Activated B cell treated with CpG ODN at 0.5 μM for 24 hours (primary cell): ENCODE results near the gene KLF11. TPM values are rescaled to one million over a fixed set of nuclear protein-coding genes. Genes with fewer than 3 reads are reported as not detected.

Source experiments
- ATAC-seq: fragments of 200-7000 bp; cut with Tn5 transposase; one replicate; pipeline ENCODE4 v1.10.0; 2021; ENCODE audit warnings: low read depth, mild to moderate bottlenecking, moderate library complexity
- CTCF ChIA-PET: fragments of 350-600 bp; sonication (Branson Sonifier 250); formaldehyde crosslinking; loops from one replicate; lab custom pipeline; 2021; ENCODE audit warnings: antibody characterized with exemption; lab: Charles Lee
- POLR2A ChIA-PET: fragments of 350-600 bp; sonication (Branson Sonifier 250); formaldehyde crosslinking; loops from one replicate; lab custom pipeline; 2021; ENCODE audit warnings: antibody characterized with exemption; lab: Charles Lee
- DNase-seq: peaks from one replicate; pipeline ENCODE4 v3.0.0; 2022
- H3K27ac Mint-ChIP-seq: one replicate; pipeline ENCODE4 v1.8.0; 2020; ENCODE audit warnings: mixed read lengths
- H3K27me3 Mint-ChIP-seq: one replicate; pipeline ENCODE4 v1.8.0; 2021; ENCODE audit warnings: mixed read lengths
- H3K36me3 Mint-ChIP-seq: one replicate; pipeline ENCODE4 v1.8.0; 2021; ENCODE audit warnings: low read depth, mixed read lengths
- H3K4me1 Mint-ChIP-seq: one replicate; pipeline ENCODE4 v1.8.0; 2021; ENCODE audit warnings: mixed read lengths
- H3K4me3 Mint-ChIP-seq: one replicate; pipeline ENCODE4 v1.8.0; 2020; ENCODE audit warnings: mild to moderate bottlenecking, mixed read lengths
- H3K9me3 Mint-ChIP-seq: one replicate; pipeline ENCODE4 v1.8.0; 2020; ENCODE audit warnings: mixed read lengths
- CTCF ChIP-seq: fragments of 200-600 bp; IDR thresholded peaks from one replicate; pipeline ENCODE4 v1.8.0; 2022; ENCODE audit warnings: antibody characterized with exemption, mild to moderate bottlenecking
- intact Hi-C: fragments of 100-400 bp; cut with micrococcal nuclease; formaldehyde crosslinking; loops from one replicate; pipeline ENCODE4 v1.15.1; 2024
- total RNA-seq: library from RNA; stranded (reverse); gene quantifications from 2 replicates; pipeline ENCODE4 v1.2.3, GENCODE V29; 2022

KLF11 gene
- total RNA-seq, 1 donor from 2014 or later, result 10.2 TPM

- intact Hi-C loops, result no loop called here
- H3K9me3 Mint-ChIP-seq, result peaks cover 4% of the 10 kb centered on the region
- no peak for TF ChIP-seq CTCF
- POLR2A ChIA-PET, result no interaction called here
- H3K36me3 Mint-ChIP-seq, result no peaks in the 10 kb centered on the region
- ATAC-seq (no peak), DNase-seq (no peak)
- H3K4me3 Mint-ChIP-seq, result no peak overlapping the region
- CTCF ChIA-PET, result interaction anchor here (1.0 kb wide), 1 partner anchor 9 kb away, joined by 4 read pairs; no protein-coding TSS in a partner anchor
- H3K4me1 Mint-ChIP-seq, result no peaks in the 10 kb centered on the region
- H3K27me3 Mint-ChIP-seq, result peaks cover 8% of the 10 kb centered on the region
- H3K27ac Mint-ChIP-seq, result no peak overlapping the region
These were observed 20.2 kb downstream of the KLF11 start for GRCh38 chr2:10063566-10063965.

GRCh38 chr2:10064932-10065772, 21.8 kb downstream of the KLF11 start:
- ChIA-PET POLR2A (no interaction called here), CTCF (no interaction called here)
- ATAC-seq, result no peak
- Mint-ChIP-seq H3K9me3 (peaks cover 4% of the 10 kb centered on the region), H3K4me3 (no peak overlapping the region), H3K27ac (no peak overlapping the region), H3K27me3 (peaks cover 8% of the 10 kb centered on the region), H3K4me1 (no peaks in the 10 kb centered on the region), H3K36me3 (no peaks in the 10 kb centered on the region)
- TF ChIP-seq CTCF, result no peak
- intact Hi-C loops, result no loop called here
- DNase-seq, result no peak

DNA sequence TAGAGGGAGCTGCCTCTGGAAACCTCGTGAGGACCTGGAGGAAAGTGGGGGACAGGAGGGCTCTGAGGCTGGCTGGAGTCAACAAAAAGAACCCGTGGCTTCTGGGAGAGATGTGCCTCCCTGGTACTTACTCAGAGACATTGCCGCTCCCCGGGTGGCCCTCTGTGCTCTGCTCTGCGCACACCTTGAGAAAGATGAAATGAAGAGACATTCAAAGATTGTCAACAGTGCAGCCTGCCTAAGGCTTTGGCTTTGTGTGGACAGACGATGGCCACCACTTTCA, 22.4 kb downstream of the KLF11 start:
- POLR2A ChIA-PET, result no interaction called here
- H3K27me3 Mint-ChIP-seq, result peaks cover 8% of the 10 kb centered on the region
- DNase-seq, result no peak
- no peak for ATAC-seq
- H3K4me3 Mint-ChIP-seq, result no peak overlapping the region
- intact Hi-C loops, result no loop called here
- no peak overlapping the region for H3K27ac Mint-ChIP-seq
- no peaks in the 10 kb centered on the region for H3K36me3 Mint-ChIP-seq
- CTCF ChIA-PET, result no interaction called here
- no peak for TF ChIP-seq CTCF
- peaks cover 4% of the 10 kb centered on the region for H3K9me3 Mint-ChIP-seq
- no peaks in the 10 kb centered on the region for H3K4me1 Mint-ChIP-seq

DNA sequence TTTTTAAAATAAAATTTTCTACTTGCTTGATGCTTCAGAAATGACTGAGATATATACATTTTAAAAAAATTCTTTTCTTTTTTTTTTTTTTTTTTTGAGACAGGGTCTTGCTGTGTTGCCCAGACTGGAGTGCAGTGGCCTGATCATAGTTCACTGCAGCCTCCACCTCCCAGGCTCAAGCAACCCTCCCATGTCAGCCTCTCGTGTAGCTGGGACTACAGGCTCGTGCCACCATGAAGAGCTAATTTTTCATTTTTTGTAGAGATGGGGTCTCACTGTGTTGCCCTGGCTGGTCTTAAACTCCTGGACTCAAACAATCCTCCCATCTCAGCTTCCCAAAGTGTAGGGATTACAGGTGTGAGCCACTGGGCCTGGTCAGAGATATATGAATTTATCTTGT, 24.0 kb downstream of the KLF11 start:
- Mint-ChIP-seq H3K27ac (no peak overlapping the region), H3K9me3 (peaks cover 4% of the 10 kb centered on the region), H3K36me3 (no peaks in the 10 kb centered on the region), H3K27me3 (peaks cover 10% of the 10 kb centered on the region), H3K4me3 (no peak overlapping the region), H3K4me1 (no peaks in the 10 kb centered on the region)
- POLR2A ChIA-PET, result interaction anchor here (0.6 kb wide), 1 partner anchor 15 kb away, joined by 5 read pairs; no protein-coding TSS in a partner anchor
- DNase-seq (no peak), ATAC-seq (no peak)
- TF ChIP-seq CTCF, result no peak
- CTCF ChIA-PET, result interaction anchor here (2.6 kb wide), 1 partner anchor 368 kb away, joined by 8 read pairs; no protein-coding TSS in a partner anchor
- intact Hi-C loops, result no loop called here

DNA sequence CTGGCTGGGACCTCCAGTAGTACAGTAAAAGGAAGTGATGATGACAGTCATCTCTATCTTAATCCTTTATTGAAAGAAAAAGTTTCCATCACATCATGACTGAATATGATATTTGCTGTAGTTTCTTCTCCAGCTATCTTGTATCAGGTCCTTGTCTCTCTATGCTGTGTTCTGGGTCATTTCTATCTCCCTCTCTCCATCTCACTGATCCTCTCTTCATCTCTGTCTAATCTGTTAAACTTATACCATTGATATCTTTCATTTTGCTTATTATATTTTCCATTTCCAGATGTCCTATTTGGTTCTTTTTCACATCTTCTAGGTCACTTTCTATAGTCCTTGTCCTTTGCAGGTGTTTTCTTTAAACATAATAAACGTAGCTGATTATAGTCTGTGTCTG, 24.5 kb downstream of the KLF11 start:
- Mint-ChIP-seq H3K27me3 (peaks cover 13% of the 10 kb centered on the region), H3K9me3 (peaks cover 4% of the 10 kb centered on the region), H3K4me1 (peaks cover 4% of the 10 kb centered on the region), H3K36me3 (no peaks in the 10 kb centered on the region), H3K4me3 (no peak overlapping the region), H3K27ac (no peak overlapping the region)
- DNase-seq, result no peak
- ATAC-seq, result no peak
- no peak for TF ChIP-seq CTCF
- ChIA-PET CTCF (interaction anchor here (2.6 kb wide), 1 partner anchor 367 kb away, joined by 8 read pairs; no protein-coding TSS in a partner anchor), POLR2A (interaction anchor here (0.6 kb wide), 1 partner anchor 14 kb away, joined by 5 read pairs; no protein-coding TSS in a partner anchor)
- intact Hi-C loops, result no loop called here
